Panc1 (cell line): Measurements from ENCODE around the gene C4orf17. TPM values are rescaled to one million over a fixed set of nuclear protein-coding genes. Genes with fewer than 3 reads are reported as not detected.

Experiments
- ATAC-seq: fragments of 200-7000 bp; cut with Tn5 transposase; 2 replicates; pipeline ENCODE4 v1.9.1; 2020; ENCODE audit warnings: mild to moderate bottlenecking, moderate library complexity
- BruUV-seq: library from RNA; stranded (reverse); fragments of 400-500 nt; replicated peaks from 2 replicates; lab custom pipeline; 2021; lab: Mats Ljungman, UMichigan
- CTCF ChIA-PET: fragments of 300-600 bp; sonication (Branson Sonifier 250); formaldehyde crosslinking; loops from one replicate; lab custom pipeline; 2022; ENCODE audit warnings: antibody characterized with exemption; lab: Charles Lee
- POLR2A ChIA-PET: fragments of 300-600 bp; sonication (Branson Sonifier 250); formaldehyde crosslinking; loops from one replicate; lab custom pipeline; 2022; ENCODE audit warnings: antibody characterized with exemption; lab: Charles Lee
- DNase-seq: peaks from one replicate; pipeline ENCODE4 v3.0.0-alpha.2; 2010; ENCODE audit warnings: low read depth, low spot score
- H3K27ac ChIP-seq: 2 replicates; pipeline ENCODE4 v1.5.1; 2011; ENCODE audit warnings: mild to moderate bottlenecking, low read length, inconsistent platforms
- H3K27me3 ChIP-seq: fragments of 200-500 bp; sonication (Bioruptor generic); 2 replicates; pipeline ENCODE4 v1.6.0; 2014; ENCODE audit warnings: low read length, inconsistent platforms; ENCODE audit not compliant: control insufficient read depth, insufficient read depth
- H3K36me3 ChIP-seq: fragments of 200-500 bp; sonication (Bioruptor generic); 2 replicates; pipeline ENCODE4 v1.5.1; 2014; ENCODE audit warnings: inconsistent platforms, mild to moderate bottlenecking, low read length, moderate library complexity; ENCODE audit not compliant: control insufficient read depth, insufficient read depth
- H3K4me1 ChIP-seq: 2 replicates; pipeline ENCODE4 v1.5.1; 2011; ENCODE audit warnings: inconsistent platforms, mild to moderate bottlenecking, low read length, moderate library complexity; ENCODE audit not compliant: control insufficient read depth, insufficient read depth
- H3K4me3 ChIP-seq, 2 experiments: 2 replicates each; pipeline ENCODE4 v1.5.1; 2011 to 2012; ENCODE audit warnings: low read depth in 2 of 2, low read length in 2 of 2, mild to moderate bottlenecking in 2 of 2, inconsistent platforms in 1 of 2, moderate library complexity in 1 of 2
- H3K9me3 ChIP-seq: fragments of 200-500 bp; sonication (Bioruptor generic); 2 replicates; pipeline ENCODE4 v1.5.1; 2014; ENCODE audit warnings: low read depth, mild to moderate bottlenecking, inconsistent platforms, low read length, moderate library complexity; ENCODE audit not compliant: control insufficient read depth, insufficient read depth
- CTCF ChIP-seq: fragments of 450-650 bp; IDR thresholded peaks from 2 replicates; pipeline ENCODE4 v1.5.1; 2017; ENCODE audit warnings: mild to moderate bottlenecking
- POLR2AphosphoS5 ChIP-seq: IDR thresholded peaks from 2 replicates; pipeline ENCODE4 v1.6.1; 2012; ENCODE audit warnings: mild to moderate bottlenecking, low read depth, low read length, moderate library complexity
- REST ChIP-seq, 2 experiments: IDR thresholded peaks; 2 replicates each; pipeline ENCODE4 v1.6.1; 2011 to 2012; ENCODE audit warnings: low read depth in 2 of 2, control low read depth in 1 of 2, low read length in 1 of 2, mild to moderate bottlenecking in 1 of 2, moderate library complexity in 1 of 2; ENCODE audit not compliant: insufficient read depth in 1 of 2
- SIN3A ChIP-seq: IDR thresholded peaks from 2 replicates; pipeline ENCODE4 v1.6.1; 2012; ENCODE audit warnings: low read depth, mild to moderate bottlenecking, low read length, moderate library complexity, borderline replicate concordance; ENCODE audit not compliant: insufficient read depth
- TCF7L2 ChIP-seq: IDR thresholded peaks from 2 replicates; pipeline ENCODE4 v1.6.1; 2011; ENCODE audit warnings: mild to moderate bottlenecking, low read depth, low read length, inconsistent platforms
- in situ Hi-C: cut with HindIII; loops from 2 replicates; pipeline ENCODE4 v1.10.0; 2016; ENCODE audit warnings: low sequenced_read_pairs, low pct_unique_long_range_greater_than_20kb
- intact Hi-C: fragments of 100-400 bp; cut with micrococcal nuclease; formaldehyde crosslinking; loops from one replicate; pipeline ENCODE4 v1.10.0; 2022; ENCODE audit not compliant: unreplicated experiment
- total RNA-seq: library from RNA; stranded (reverse); gene quantifications from one replicate; pipeline ENCODE4 v1.2.1, GENCODE V29; 2021; ENCODE audit not compliant: unreplicated experiment

C4orf17 gene
- total RNA-seq, 1 experiment from 2014 or later: not detected

- CTCF ChIA-PET: no interaction called here
- H3K27me3 ChIP-seq: no peaks in the 10 kb centered on the region
- no peak for DNase-seq
- POLR2A ChIA-PET: no interaction called here
- no peaks in the 10 kb centered on the region for H3K36me3 ChIP-seq
- H3K9me3 ChIP-seq: no peaks in the 10 kb centered on the region
- intact Hi-C loops: loop anchor here (5.0 kb wide), 2 partner anchors 322 to 382 kb away; partner anchors contain the start of gene DNAJB14
- H3K4me3 ChIP-seq: no peak overlapping the region
- ATAC-seq: no peak
- no TSS peak for BruUV-seq
- in situ Hi-C loops: no loop called here
- no peak overlapping the region for H3K27ac ChIP-seq
- no peaks in the 10 kb centered on the region for H3K4me1 ChIP-seq
- no peak for TF ChIP-seq TCF7L2
- no peak for TF ChIP-seq CTCF
- TF ChIP-seq REST (IDR thresholded peaks at IDR 0.05; ENCODE audit: insufficient read depth in 1 of 2, low read depth in 2 of 2, low read length in 1 of 2): no peak
- TF ChIP-seq POLR2AphosphoS5: no peak
- no peak for TF ChIP-seq SIN3A
Measured at GRCh38 chr4:99564921-99565320, 54.1 kb downstream of the C4orf17 start.

- DNase-seq (no peak), ATAC-seq (no peak)
- no TSS peak for BruUV-seq
- in situ Hi-C loops: no loop called here
- Histone ChIP-seq H3K9me3 (no peaks in the 10 kb centered on the region), H3K4me3 (no peak overlapping the region), H3K27ac (no peak overlapping the region), H3K36me3 (no peaks in the 10 kb centered on the region), H3K27me3 (no peaks in the 10 kb centered on the region), H3K4me1 (no peaks in the 10 kb centered on the region)
- POLR2A ChIA-PET: no interaction called here
- intact Hi-C loops: no loop called here
- CTCF ChIA-PET: no interaction called here
- TF ChIP-seq CTCF (no peak), REST (IDR thresholded peaks at IDR 0.05; ENCODE audit: insufficient read depth in 1 of 2, low read depth in 2 of 2, low read length in 1 of 2) (no peak), POLR2AphosphoS5 (no peak), SIN3A (no peak), TCF7L2 (no peak)
Measured at GRCh38 chr4:99571883-99572282, 61.1 kb downstream of the C4orf17 start.
